Measurements from ENCODE around the gene DMD.
"Not testable (repeated sequence)": the region's sequence is repeated elsewhere in the genome, so short reads cannot be mapped to it uniquely, and the experiment has no call there.

The DMD gene

GRCh38 chrX:31633349-31633748 lies 1578.0 kb downstream of the DMD start:
- Mint-ChIP-seq H3K27ac (no peak overlapping the region), H3K9me3 (no peaks in the 10 kb centered on the region), H3K4me1 (ENCODE audit: low read depth in 2 of 2) (no peaks in the 10 kb centered on the region), H3K36me3 (ENCODE audit: insufficient read depth) (no peaks in the 10 kb centered on the region), H3K4me3 (no peak overlapping the region), H3K27me3 (no peaks in the 10 kb centered on the region)
- ATAC-seq (replicated peaks), result no peak
- no peak for DNase-seq

GRCh38 chrX:31629195-31629594 lies 1582.2 kb downstream of the DMD start:
- Mint-ChIP-seq H3K4me1 (ENCODE audit: low read depth in 2 of 2) (no peaks in the 10 kb centered on the region), H3K36me3 (ENCODE audit: insufficient read depth) (no peaks in the 10 kb centered on the region)

GRCh38 chrX:31609130-31609529 lies 1602.2 kb downstream of the DMD start:
- no peaks in the 10 kb centered on the region for H3K36me3 Mint-ChIP-seq (ENCODE audit: insufficient read depth)

More at GRCh38 chrX:31629195-31629594, 1582.2 kb downstream of the DMD start:
- H3K27ac Mint-ChIP-seq, result no peak overlapping the region
- H3K9me3 Mint-ChIP-seq, result no peaks in the 10 kb centered on the region
- no peak for ATAC-seq (replicated peaks)
- H3K4me3 Mint-ChIP-seq, result no peak overlapping the region
- DNase-seq, result no peak
- no peaks in the 10 kb centered on the region for H3K27me3 Mint-ChIP-seq

GRCh38 chrX:31608638-31609037 lies 1602.7 kb downstream of the DMD start:
- no peak for ATAC-seq (replicated peaks)

More at GRCh38 chrX:31609130-31609529, 1602.2 kb downstream of the DMD start:
- H3K4me1 Mint-ChIP-seq (ENCODE audit: low read depth in 2 of 2), result no peaks in the 10 kb centered on the region
- DNase-seq (no peak), ATAC-seq (replicated peaks) (no peak)
- no peaks in the 10 kb centered on the region for H3K9me3 Mint-ChIP-seq
- no peak overlapping the region for H3K27ac Mint-ChIP-seq
- no peaks in the 10 kb centered on the region for H3K27me3 Mint-ChIP-seq
- H3K4me3 Mint-ChIP-seq, result no peak overlapping the region

GRCh38 chrX:31606771-31607170 lies 1604.6 kb downstream of the DMD start:
- no peak overlapping the region for H3K4me3 Mint-ChIP-seq
- DNase-seq (no peak), ATAC-seq (replicated peaks) (no peak)
- no peaks in the 10 kb centered on the region for H3K9me3 Mint-ChIP-seq
- no peak overlapping the region for H3K27ac Mint-ChIP-seq
- H3K27me3 Mint-ChIP-seq, result no peaks in the 10 kb centered on the region
- H3K4me1 Mint-ChIP-seq (ENCODE audit: low read depth in 2 of 2), result no peaks in the 10 kb centered on the region
- no peaks in the 10 kb centered on the region for H3K36me3 Mint-ChIP-seq (ENCODE audit: insufficient read depth)

More at GRCh38 chrX:31608638-31609037, 1602.7 kb downstream of the DMD start:
- Mint-ChIP-seq H3K27ac (no peak overlapping the region), H3K4me1 (ENCODE audit: low read depth in 2 of 2) (no peaks in the 10 kb centered on the region), H3K27me3 (no peaks in the 10 kb centered on the region), H3K9me3 (no peaks in the 10 kb centered on the region), H3K4me3 (no peak overlapping the region), H3K36me3 (ENCODE audit: insufficient read depth) (no peaks in the 10 kb centered on the region)
- DNase-seq, result no peak

- Mint-ChIP-seq H3K27ac (no peak overlapping the region), H3K27me3 (no peaks in the 10 kb centered on the region), H3K9me3 (no peaks in the 10 kb centered on the region), H3K4me1 (ENCODE audit: low read depth in 2 of 2) (no peaks in the 10 kb centered on the region), H3K4me3 (no peak overlapping the region), H3K36me3 (ENCODE audit: insufficient read depth) (no peaks in the 10 kb centered on the region)
- DNase-seq (no peak), ATAC-seq (replicated peaks) (no peak)
Measured at GRCh38 chrX:31604629-31605221, 1606.6 kb downstream of the DMD start.

- Mint-ChIP-seq H3K36me3 (ENCODE audit: insufficient read depth) (no peaks in the 10 kb centered on the region), H3K4me1 (ENCODE audit: low read depth in 2 of 2) (no peaks in the 10 kb centered on the region), H3K9me3 (no peaks in the 10 kb centered on the region), H3K27ac (no peak overlapping the region), H3K27me3 (no peaks in the 10 kb centered on the region), H3K4me3 (no peak overlapping the region)
- DNase-seq (no peak), ATAC-seq (replicated peaks) (no peak)
Measured at GRCh38 chrX:31603411-31604120, 1607.8 kb downstream of the DMD start.

- ATAC-seq (replicated peaks), result no peak
- H3K27me3 Mint-ChIP-seq, result no peaks in the 10 kb centered on the region
- H3K9me3 Mint-ChIP-seq, result no peaks in the 10 kb centered on the region
- H3K4me1 Mint-ChIP-seq (ENCODE audit: low read depth in 2 of 2), result no peaks in the 10 kb centered on the region
- no peak overlapping the region for H3K27ac Mint-ChIP-seq
- DNase-seq, result no peak
- no peak overlapping the region for H3K4me3 Mint-ChIP-seq
- H3K36me3 Mint-ChIP-seq (ENCODE audit: insufficient read depth), result no peaks in the 10 kb centered on the region
Measured at GRCh38 chrX:31600823-31601222, 1610.5 kb downstream of the DMD start.

- DNase-seq (no peak), ATAC-seq (replicated peaks) (no peak)
- no peaks in the 10 kb centered on the region for H3K36me3 Mint-ChIP-seq (ENCODE audit: insufficient read depth)
- no peak overlapping the region for H3K4me3 Mint-ChIP-seq
- no peaks in the 10 kb centered on the region for H3K4me1 Mint-ChIP-seq (ENCODE audit: low read depth in 2 of 2)
- H3K9me3 Mint-ChIP-seq, result peaks cover 0 to 4% of the 10 kb centered on the region in 2 donors
- H3K27ac Mint-ChIP-seq, result no peak overlapping the region
- H3K27me3 Mint-ChIP-seq, result no peaks in the 10 kb centered on the region
Measured at GRCh38 chrX:31593353-31593752, 1618.0 kb downstream of the DMD start.

- DNase-seq (no peak), ATAC-seq (replicated peaks) (no peak)
- Mint-ChIP-seq H3K36me3 (ENCODE audit: insufficient read depth) (no peaks in the 10 kb centered on the region), H3K27me3 (no peaks in the 10 kb centered on the region), H3K4me3 (no peak overlapping the region), H3K27ac (no peak overlapping the region), H3K9me3 (peaks cover 0 to 6% of the 10 kb centered on the region in 2 donors), H3K4me1 (ENCODE audit: low read depth in 2 of 2) (no peaks in the 10 kb centered on the region)
Measured at GRCh38 chrX:31591355-31591754, 1620.0 kb downstream of the DMD start.

- H3K27ac Mint-ChIP-seq, result no peak overlapping the region
- DNase-seq (no peak), ATAC-seq (replicated peaks) (no peak)
- H3K36me3 Mint-ChIP-seq (ENCODE audit: insufficient read depth), result no peaks in the 10 kb centered on the region
- H3K4me3 Mint-ChIP-seq, result no peak overlapping the region
- H3K27me3 Mint-ChIP-seq, result no peaks in the 10 kb centered on the region
- H3K9me3 Mint-ChIP-seq, result peaks cover 1 to 6% of the 10 kb centered on the region in 2 donors
- no peaks in the 10 kb centered on the region for H3K4me1 Mint-ChIP-seq (ENCODE audit: low read depth in 2 of 2)
Measured at GRCh38 chrX:31590581-31591114, 1620.7 kb downstream of the DMD start.

- Mint-ChIP-seq H3K9me3 (peaks cover 6 to 7% of the 10 kb centered on the region in 2 donors), H3K4me1 (ENCODE audit: low read depth in 2 of 2) (no peaks in the 10 kb centered on the region), H3K27me3 (no peaks in the 10 kb centered on the region), H3K4me3 (no peak overlapping the region), H3K36me3 (ENCODE audit: insufficient read depth) (no peaks in the 10 kb centered on the region), H3K27ac (no peak overlapping the region)
- ATAC-seq (replicated peaks), result no peak
- no peak for DNase-seq
Measured at GRCh38 chrX:31589503-31589902, 1621.8 kb downstream of the DMD start.

- Mint-ChIP-seq H3K4me3 (no peak overlapping the region), H3K27me3 (no peaks in the 10 kb centered on the region), H3K9me3 (peaks cover 6 to 7% of the 10 kb centered on the region in 2 donors), H3K36me3 (ENCODE audit: insufficient read depth) (no peaks in the 10 kb centered on the region), H3K27ac (no peak overlapping the region), H3K4me1 (ENCODE audit: low read depth in 2 of 2) (no peaks in the 10 kb centered on the region)
- DNase-seq (no peak), ATAC-seq (replicated peaks) (no peak)
Measured at GRCh38 chrX:31588355-31588754, 1623.0 kb downstream of the DMD start.

GRCh38 chrX:31583892-31584291 lies 1627.5 kb downstream of the DMD start:
- H3K27ac Mint-ChIP-seq; DNase-seq; ATAC-seq (replicated peaks); H3K4me3 Mint-ChIP-seq; H3K4me1 Mint-ChIP-seq (ENCODE audit: low read depth in 2 of 2); H3K36me3 Mint-ChIP-seq (ENCODE audit: insufficient read depth); H3K9me3 Mint-ChIP-seq; H3K27me3 Mint-ChIP-seq: not testable (repeated sequence)
